ENCODE data around the gene PRSS27.
"Not testable (repeated sequence)": the region's sequence is repeated elsewhere in the genome, so short reads cannot be mapped to it uniquely, and the experiment has no call there.

Gene PRSS27

DNA sequence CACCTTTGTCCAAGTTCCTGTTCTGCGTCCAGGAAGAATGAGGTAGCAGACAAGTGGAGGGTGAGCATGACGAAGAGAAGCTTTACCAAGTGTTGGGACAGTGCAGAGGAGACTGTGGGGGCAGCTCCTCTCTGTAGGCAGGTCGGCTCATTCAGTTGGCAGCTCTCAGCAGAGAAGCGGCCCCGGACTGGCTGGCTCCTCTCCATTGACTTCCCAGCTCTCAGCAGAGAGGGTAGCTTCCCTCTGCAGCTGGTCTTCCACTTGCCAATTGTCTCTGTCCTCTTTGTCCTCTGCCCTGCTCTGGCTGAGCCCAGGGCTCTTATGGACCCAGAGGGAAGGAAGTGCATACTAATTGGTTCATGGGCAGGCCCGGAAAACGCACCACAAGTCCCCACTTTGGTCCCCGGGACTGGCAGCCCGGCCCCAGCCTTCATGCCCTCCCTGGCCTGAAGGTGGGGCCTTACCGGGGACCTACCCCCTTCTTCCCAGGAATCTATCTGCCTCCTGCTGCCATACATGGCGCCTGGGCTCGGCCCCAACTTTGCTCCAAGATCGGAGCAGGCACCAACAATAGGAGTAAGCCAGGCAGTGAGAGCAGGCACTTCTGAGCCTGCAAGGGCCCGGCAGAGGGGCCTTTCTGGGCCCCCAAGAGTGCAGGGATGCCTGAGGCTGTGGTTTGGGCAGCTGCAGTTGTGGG lies 27.6 kb downstream of the PRSS27 start:
- DNase-seq = no peak

DNA sequence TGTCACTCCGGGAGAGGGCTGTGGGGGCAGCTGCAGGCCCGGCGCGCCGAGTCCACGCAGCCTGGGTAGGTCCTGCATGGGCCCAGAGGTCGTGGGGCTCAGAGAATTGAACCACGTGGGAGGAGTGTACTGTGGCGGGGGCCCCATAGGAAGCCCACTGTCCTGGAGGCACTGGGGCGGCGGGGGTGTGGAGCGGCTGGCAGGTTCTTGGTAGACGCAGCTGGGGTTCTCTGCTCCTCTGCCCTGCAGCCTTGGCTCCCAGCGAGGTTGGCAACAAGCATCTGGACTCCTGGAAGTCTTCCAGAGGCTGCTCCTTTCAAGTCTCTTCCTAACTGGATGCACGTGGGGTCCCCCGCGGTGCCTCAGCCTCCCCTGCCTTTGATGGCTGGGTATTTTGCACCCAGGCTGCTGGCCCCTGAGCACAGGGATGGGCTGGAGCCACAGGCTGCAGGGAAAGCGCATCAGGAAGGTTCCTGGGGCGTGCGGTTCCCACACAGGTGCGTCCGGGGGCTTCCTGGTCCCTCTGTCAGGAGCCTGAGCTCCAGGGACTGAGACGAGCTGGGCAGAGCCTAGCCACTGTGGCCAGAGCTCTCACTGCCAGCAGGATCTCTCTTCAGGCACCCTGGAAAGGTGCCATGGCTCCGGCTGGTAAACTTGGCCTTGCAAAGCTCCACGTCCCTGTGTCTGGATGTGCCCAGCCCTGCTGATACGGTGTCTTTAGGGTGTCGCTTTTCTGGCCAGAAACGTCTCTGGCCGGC lies 28.4 kb downstream of the PRSS27 start:
- no peak for DNase-seq

DNA sequence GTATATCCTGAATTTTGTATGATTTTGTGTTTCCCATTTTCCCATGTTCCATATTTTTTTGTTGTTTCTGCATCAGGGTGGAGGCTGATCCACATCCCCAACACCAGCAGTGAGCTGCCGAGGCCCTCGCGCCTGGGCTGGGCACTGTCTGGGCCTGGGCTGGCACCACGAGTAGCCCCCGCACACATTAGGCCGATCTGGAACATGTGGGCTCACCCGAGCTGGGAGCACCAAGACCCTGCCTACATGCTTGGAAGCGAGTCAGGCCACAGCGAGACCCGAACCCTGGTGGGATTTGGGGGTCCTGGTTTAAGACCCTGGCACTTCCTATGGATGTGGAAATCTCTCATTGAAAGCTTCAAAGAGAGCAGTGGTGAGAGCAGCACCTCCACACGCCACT lies 29.2 kb downstream of the PRSS27 start:
- DNase-seq = no peak

DNA sequence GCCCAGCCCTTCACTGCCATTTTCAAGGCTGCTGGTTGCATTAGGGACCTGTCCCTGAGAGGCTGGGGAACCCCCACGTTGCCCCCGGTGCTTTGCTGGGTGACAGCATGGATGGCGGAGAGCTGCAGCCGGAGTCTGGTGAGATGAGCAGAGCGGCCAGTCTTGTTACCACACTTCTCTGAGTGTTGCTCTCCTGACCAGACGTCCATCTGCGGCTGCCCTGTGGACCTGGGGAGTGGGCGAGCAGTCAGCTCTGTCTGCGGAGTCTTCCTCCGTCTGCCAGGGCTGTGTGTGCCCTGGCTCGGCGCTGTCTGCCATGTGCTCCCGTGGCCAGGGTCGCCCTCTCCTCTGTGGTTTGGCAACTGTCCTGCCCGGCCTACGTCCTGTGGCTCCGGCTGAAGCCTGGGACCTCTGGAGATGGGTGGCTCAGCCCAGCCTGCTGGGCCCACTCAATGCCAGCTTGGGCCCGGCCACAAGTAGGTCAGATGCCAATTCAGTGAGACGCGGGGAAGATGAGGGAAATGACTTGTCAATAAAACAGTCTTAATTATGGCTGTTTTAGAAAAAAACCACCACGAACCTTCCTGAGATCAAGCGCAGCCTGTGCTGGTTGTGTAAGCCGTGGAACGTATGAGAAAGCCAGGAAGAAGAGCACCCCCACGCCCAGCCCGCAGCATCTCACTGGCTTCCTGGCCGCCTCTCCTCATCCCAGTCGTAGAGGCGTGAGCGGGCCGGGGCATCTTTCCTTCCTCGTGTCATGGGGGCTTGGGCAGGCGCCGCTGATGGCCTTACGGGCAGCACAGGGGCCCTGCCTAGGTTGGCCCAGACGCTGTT lies 29.8 kb downstream of the PRSS27 start:
- DNase-seq = peak; percentile 34

DNA sequence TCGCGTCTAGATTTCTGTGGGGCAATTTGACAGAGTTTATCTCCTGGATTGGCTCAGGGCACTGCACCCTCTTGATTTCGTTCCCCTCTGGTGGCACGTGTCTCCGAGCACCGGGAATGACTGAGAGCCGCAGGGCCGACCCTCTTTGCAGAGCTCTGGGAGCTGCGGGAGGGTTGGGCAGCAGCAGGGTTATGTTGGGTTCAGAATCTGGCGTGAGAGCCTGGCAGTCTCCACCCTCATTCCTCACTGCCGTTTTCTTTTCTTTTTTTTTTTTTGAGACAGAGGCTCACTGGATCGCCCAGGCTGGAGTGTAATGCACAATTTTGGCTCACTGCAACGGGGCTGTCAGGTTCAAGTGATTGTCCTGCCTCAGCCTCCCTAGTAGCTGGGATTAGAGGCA lies 30.6 kb downstream of the PRSS27 start:
- not testable (repeated sequence) for DNase-seq

DNA sequence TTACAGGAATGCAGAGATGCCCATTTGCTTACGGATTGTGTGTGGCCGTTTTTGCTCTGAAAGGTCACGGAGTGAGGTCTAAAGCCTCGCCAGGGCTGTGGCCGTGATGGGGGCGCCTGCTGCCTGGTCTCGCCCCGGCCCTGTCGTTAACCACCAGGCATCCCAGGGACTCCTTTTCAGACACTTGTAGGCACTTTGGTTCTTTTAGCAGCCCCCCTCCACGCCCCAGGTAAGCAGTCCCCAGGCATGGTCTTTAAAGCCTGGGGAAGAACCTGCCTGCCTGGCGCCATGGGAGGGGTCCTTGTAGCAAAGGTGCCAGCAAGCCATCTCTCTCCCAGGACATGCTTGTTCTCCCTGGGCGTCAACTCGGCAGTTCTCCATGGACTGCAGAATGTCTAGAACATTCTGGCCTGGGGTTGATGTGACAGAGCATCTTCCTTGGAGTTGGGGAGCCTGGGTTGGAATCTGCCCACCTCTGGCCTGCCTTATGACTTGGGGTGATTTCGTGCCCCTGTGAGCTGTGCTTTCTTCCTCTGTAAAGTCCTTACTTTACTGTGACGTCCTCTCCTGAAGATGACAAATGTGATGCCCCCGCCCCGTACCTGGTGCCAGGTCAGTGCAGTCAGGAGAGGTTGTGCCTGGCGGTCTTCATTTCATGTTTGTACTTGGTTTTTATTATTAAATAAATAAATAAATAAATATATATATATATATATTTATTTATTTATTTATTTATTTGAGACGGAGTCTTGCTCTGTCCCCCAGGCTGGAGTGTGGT lies 32.3 kb downstream of the PRSS27 start:
- peak; percentile 56 for DNase-seq

DNA sequence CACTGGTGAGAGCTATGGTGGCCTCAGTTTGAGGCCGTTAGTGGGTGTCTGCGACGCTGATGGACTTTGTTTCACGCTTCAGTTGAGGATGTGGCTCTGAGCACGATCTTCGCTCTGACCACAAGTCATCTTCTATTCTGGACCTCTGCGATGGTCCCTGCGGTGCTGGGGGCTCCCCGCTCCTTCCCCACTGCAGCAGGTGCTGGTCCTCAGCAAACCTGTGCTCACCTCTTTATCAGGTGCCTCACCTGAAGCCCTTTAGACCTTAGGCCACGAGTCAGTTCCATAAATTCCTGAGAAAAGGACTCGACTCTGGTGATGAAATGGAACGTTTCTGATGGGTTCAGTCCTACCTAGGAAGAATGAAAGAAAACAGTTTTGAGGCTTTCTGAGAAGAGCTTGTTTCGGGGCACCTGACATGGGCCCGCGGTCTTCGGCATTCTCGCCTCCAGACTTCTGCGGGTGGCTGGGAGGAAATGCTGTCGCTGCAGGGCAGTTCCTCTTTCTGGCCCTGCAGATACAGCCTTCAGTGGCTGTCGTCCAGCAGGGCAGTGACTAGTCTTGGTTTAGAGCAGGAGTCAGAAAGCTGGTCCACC lies 33.0 kb downstream of the PRSS27 start:
- peak; percentile 84 for DNase-seq

DNA sequence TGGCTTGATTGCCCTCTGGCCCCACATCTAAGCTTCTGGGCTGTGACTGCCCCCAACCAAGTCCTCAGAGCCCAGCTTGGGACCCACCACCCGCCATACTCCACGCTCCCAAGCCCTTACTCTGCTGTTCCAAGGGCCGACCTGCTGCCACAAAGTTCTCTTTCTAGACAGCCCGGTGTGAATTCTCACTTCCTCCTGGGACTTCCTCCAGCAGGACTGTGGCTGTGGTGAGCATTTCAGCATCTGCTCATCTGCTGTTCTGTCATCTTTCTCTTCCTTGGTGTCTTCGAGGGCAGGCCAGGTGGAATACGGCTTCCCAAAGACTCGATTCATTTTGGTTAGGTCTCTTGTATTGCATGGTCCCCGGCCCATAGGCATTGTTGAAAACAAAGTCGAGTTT lies 33.9 kb downstream of the PRSS27 start:
- DNase-seq = not testable (repeated sequence)

DNA sequence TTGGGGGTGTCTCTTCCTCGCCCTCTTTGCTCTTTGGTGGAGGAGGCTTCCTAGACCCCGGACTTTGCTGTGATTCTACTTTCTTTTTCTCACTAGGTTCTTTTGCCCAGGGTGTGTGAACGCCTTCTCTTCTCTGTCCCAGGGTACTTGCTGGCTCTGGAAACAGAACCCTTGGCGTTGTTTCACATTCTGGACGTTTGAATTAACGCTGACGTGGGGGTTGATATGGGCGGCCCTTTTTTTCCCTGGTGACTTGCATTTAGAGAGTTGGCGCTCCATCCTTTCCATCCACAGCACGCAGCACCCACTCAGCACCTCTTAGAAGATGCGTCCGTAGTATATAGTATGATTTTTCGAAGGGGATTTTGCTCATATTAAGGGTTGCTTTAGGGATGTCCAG lies 37.0 kb downstream of the PRSS27 start:
- not testable (repeated sequence) for DNase-seq

DNA sequence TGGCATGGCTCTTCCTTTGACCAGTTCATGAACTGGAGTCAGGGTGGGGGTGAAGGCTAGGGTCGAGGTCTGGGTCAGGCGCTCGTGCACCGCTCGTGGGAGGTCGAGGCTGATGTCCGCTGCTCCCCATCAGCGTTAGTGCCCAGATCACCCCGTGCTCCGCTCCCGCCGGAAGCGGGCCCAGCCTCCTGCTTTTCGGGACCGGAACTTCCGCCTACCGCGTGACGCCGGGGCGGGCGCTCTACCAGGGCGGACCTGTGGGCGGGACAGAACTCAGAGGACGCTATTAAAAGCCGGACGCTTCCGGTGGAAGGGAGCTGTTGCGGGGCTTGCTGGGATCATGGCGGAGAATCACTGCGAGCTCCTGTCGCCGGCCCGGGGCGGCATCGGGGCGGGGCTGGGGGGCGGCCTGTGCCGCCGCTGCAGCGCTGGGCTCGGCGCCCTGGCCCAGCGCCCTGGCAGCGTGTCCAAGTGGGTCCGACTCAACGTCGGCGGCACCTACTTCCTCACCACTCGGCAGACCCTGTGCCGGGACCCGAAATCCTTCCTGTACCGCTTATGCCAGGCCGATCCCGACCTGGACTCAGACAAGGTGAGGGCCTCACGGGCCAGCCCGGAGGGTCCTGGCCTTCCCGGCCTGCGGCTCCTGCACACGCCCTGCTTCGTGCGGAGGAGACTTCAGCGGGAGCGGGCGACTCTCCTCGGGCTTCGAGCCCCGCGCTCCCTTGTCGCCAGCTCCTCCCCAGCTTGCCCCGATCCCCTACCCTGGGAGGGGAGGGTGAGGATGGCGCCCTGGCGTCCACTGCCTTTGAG lies 37.6 kb downstream of the PRSS27 start, which contains the start of gene KCTD5:
Gene KCTD5 (plus strand): TSS at position 315 of the 813 bp plus-strand sequence. CDS start 26 bp downstream, at position 341.
- DNase-seq = peak; percentile 99

DNA sequence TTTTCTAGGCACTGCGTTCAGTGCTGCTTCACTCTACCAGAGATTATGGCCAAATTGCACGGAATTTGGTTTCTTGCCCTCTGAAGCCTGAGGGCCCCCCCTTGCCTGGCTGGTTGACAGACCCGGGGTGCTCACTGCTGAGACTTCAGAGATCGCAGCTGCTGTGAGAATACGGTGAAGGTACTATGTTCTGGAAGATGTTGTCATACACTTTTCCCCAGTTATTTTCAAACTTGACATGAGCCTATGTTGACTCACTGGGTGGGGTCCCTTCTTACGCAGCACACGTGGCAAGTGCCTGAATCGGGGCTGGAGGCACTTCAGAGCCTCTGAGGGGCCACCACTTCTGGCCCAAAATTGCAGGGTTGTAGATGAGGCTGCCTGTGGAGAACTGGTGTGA lies 39.7 kb downstream of the PRSS27 start:
- DNase-seq = not testable (repeated sequence)

DNA sequence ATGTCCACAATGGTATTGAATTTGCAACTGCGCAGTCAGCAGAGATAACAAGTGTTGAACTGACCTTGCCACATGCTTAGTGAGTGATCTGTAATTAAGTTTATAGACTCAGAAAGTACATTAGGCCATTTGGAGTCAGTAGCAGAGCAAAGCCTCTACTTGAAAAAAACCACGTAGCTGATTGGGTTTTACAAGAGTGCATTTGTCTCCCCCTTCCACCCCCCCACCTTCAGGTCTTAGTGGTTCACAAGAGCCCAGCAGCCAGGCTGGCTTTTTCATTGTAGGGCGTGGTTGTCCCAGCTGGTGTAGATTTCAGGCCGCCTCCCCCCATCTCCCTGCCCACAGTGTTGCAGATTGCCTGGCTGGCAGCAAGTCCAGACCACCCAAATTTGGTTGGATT lies 40.1 kb downstream of the PRSS27 start:
- not testable (repeated sequence) for DNase-seq

DNA sequence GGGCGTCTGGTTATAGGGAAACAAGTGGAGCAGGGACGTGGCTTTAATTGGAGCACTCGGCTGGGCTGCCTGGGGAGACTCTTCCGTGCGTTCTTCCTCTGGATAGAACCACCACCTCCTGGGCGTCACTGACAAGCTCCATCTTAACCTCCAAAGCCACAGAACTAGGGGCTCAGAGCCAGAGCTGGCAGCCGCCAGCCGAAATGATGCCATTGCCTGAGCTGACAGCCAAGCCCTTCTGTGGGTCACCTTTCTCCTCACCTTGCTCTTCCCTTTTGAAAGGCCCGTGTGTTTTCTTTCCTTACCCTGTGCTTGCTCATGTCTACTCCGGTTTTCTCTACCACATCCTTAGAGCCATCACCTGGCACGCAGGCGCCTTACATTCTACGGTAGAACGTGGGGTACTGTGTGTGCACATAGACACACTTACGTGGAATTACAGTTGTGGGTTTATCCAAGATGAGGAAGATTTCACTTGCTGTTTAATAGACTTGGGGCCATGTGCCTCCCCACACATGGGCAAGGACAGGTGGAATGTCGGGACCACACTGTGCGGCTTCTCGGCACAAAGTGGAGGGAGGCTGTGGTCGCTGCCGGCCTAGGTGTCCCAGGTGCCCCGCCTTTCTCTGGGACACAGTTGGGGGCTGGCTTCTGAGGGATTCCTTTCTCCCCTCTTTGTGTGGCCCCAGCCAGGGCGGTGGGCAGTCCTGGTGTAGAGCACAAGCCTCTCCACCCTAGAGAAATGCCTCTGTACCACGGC lies 41.6 kb downstream of the PRSS27 start:
- DNase-seq = not testable (repeated sequence)

DNA sequence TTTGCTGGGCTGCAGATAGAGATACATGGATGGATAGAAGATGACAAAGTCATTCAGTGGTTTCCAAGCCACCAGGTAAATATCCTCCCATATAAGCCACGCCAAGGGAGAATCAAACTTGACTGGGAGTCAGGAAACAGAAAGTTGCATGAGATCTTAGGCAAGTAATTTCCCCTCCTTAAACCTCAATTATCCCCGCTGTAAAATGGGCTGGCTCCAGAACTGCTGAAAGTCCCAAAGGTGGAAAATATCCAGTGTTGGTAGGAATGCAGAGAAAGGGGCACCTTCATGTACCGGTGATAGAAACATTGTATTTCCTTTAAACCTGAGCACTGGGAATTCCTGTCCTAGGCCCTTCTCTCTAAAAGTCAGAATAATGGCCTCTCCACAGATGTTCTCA lies 43.1 kb downstream of the PRSS27 start:
- not testable (repeated sequence) for DNase-seq

DNA sequence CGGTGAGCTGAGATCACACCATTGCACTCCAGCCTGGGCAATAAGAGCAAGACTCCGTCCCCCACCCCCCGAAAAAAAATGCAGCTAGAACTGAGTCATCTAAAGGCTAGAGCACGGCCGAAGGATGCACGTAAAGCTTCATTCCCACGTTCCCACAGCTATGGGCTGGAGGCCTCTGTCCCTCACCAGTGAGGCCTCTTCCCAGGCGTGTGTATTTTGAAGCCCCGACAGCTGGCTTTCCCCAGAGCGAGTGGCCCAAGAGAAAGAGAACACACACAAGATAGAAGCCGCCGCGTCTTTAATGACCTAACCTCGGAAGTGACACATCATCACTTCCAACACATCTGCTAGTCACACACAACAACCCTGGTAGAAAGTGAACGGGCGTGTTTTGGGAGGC lies 44.3 kb downstream of the PRSS27 start:
- no peak for DNase-seq

DNA sequence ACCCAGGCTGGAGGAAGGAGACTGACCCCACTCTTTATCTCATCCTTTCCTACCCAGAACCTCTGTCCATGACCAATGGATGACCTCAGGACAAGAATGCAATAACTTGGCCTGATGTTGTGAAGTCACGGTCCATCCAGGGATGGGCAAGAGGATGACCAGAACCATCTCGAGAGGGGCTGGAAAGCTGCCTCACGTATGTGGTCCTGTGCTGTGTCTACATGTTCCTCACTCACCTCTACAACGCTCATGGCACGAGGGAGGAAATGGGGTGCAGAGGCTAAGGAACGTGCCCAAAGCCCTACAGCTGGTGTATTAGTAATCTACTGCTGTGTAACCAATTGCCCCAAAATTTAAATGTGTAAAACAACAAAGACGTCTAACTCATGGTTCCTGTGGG lies 45.0 kb downstream of the PRSS27 start:
- no peak for DNase-seq

DNA sequence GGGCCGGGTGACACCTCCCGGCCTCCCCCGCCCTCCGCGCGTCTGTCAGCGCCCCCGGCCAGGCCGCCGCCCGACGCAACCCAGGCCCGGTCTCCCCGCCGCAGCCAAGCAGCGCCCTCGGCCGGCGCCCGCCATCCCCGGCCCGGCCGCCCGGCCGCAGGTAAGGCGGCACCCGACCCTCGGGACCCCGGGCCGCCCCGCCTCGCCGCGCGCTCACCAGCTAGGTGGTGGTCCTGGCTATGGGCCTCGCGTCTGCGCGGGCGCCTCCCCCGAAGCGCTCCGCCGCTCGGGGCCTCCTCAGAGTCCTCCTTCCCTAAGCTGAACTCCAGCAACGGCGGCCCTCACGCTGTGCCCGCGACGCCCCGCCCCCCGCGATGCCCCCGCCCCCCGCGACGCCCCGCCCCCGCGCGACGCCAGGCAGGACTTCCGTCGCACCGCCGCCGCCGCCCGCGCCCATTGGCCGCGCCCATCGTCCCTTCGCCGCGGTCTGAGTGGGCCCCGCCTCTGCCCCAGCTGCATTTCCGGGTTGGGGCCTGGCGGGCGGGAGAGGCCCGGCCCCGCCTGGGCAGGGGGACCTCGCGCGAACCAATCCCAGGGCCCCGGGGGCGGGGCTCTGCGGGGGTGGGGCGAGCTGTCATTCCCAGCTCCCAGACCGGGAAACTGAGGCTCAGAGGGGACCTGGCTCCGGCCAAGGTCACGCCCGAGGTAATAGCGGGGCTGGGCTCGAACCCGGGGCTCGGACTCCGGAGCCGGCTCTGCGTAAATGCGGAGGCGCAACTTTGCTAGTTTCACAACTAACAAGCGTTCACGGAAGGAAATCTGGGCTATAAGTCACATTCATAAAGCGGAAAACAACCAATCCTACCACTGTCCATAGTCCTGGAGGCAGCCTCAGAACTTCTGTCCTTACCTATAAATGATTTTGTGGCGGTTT lies 46.7 kb downstream of the PRSS27 start:
- peak; percentile 97 for DNase-seq

DNA sequence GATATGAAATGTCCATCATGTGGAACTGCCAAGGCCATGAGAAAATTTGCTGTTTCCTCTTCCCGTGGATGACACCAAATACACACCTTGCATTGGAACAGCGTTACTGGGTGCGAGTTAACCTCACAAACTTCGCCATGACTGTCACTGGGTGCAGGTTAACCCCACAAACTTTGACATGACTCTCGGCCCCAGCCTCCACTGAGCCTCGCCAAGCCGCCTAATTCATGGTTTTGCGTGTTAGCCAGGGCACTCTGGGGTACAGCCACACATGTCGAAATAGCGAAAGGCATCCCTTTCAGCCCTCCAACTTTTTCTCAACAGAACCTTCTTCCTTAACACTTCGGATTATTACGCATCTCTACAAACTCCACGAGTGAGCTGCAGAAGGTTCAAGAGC lies 48.3 kb downstream of the PRSS27 start:
- no peak for DNase-seq

DNA sequence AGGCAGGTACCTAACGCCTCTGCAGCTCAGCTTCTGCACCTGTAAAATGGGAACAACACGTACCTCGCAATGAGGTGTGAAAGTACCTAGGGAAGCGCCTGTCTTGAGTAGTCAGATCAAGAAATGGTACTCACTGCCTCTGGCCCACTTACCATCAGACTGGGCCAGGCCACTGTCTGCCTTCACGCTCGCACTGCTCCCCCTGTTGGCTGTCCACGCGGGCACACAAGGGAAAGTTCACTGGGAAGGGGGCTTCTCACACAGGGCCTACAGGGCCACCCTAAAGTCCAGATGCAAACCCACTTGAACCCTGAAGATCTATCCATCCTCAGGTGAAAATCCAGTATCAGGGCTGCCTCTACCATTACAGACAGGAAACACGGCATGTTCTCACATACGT lies 48.8 kb downstream of the PRSS27 start:
- not testable (repeated sequence) for DNase-seq
